DLD1 (cell line): ENCODE data around the gene GPRC5C.

ENCODE experiments used
- in situ Hi-C: cut with HindIII; loops from 2 replicates; pipeline ENCODE4 v1.10.0; 2017; ENCODE audit warnings: low sequenced_read_pairs

GPRC5C gene

DNA sequence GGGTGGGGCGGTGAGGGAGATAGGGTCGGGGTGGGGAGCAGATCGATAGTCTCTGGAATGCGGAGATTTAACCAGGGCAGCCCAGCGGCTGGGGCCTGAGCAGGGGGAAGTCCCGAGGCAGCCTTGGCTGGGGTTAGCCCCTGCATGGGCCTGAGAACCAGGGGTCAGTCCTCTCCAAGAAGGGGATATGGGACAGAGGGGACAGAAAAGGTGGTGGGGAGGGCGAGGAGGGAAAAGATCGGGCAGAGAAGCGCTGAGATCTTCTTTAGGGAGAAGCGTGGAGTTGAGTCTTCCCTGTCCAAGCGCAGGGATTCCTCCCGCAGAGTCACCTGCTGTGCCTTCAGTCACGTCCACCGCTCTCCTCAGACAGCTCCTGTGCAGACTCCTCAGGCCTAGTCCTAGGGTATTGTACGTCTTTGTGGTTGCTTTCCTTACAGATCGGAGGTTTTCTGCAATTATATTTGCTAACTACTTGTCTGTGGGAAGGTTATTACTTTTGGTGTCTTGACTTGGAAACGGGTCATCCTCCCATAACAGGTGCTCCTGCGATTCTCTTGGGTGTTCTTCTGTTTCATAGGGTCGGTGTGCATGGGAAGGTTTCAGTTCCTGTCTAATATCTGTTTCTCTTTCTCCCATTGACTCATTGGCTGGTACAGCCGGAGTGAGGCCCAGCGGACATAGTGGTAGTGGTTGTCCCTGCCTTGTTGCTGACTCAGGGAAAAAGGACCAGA is 35.5 kb downstream of the GPRC5C start:
- in situ Hi-C loops = no loop called here

- in situ Hi-C loops = loop anchor here (10.0 kb wide), 1 partner anchor 123 kb away; the partner anchor contains the start of gene CD300LD
These were observed 39.5 kb downstream of the GPRC5C start for GRCh38 chr17:74471341-74471740.

- in situ Hi-C loops = loop anchor here (10.0 kb wide), 1 partner anchor 122 kb away; the partner anchor contains the start of gene CD300LD
These were observed 41.0 kb downstream of the GPRC5C start for GRCh38 chr17:74472890-74473289.

- in situ Hi-C loops = loop anchor here (10.0 kb wide), 1 partner anchor 122 kb away; the partner anchor contains the start of gene CD300LD
These were observed 41.4 kb downstream of the GPRC5C start for GRCh38 chr17:74473294-74473693.

GRCh38 chr17:74474043-74474792 is 42.3 kb downstream of the GPRC5C start:
- in situ Hi-C loops = loop anchor here (10.0 kb wide), 1 partner anchor 121 kb away; the partner anchor contains the start of gene CD300LD

DNA sequence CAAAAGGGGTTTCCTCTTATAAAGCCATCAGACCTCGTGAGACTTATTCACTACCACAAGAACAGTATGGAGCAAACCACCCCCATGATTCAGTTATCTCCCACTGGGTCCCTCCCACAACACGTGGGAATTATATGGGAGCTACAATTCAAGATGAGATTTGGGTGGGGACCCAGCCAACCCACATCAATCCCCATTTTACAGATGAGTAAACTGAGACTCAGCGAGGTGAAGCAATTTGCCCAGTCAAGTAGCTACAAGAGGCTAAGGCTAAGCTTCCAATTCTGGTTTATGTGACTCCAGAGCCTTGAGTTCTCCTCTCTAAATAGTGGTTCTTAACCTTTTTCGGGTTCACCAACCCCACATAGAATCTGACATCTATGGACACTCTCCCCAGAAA is 43.3 kb downstream of the GPRC5C start:
- in situ Hi-C loops = loop anchor here (10.0 kb wide), 1 partner anchor 120 kb away; the partner anchor contains the start of gene CD300LD

DNA sequence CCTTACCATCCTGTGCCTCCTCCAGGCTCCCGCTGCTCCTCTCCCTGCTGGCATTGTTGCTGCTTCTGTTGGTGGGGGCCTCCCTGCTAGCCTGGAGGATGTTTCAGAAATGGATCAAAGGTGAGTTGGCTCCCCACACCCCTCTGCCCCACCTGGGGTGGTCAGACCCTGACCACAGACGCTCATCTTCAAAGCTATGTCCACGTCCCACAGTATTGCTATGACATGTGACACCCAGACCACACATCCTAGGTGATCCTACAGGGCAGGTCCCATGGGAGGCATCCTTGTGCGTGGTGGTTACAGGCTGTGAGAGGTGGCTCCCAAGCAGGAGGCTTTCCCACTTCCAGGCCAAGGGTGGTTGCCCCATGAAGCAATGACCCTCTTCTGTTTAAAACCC is 45.5 kb downstream of the GPRC5C start:
- in situ Hi-C loops = loop anchor here (10.0 kb wide), 1 partner anchor 117 kb away; the partner anchor contains the start of gene CD300LD

GRCh38 chr17:74478420-74479100 is 46.7 kb downstream of the GPRC5C start:
- in situ Hi-C loops = loop anchor here (10.0 kb wide), 1 partner anchor 116 kb away; the partner anchor contains the start of gene CD300LD

GRCh38 chr17:74480290-74480689 is 48.4 kb downstream of the GPRC5C start:
- in situ Hi-C loops = loop anchor here (10.0 kb wide), 1 partner anchor 175 kb away; no protein-coding TSS in a partner anchor

GRCh38 chr17:74481621-74482020 is 49.7 kb downstream of the GPRC5C start:
- in situ Hi-C loops = loop anchor here (10.0 kb wide), 1 partner anchor 177 kb away; no protein-coding TSS in a partner anchor

GRCh38 chr17:74484066-74484465 is 52.2 kb downstream of the GPRC5C start:
- in situ Hi-C loops = loop anchor here (10.0 kb wide), 1 partner anchor 179 kb away; no protein-coding TSS in a partner anchor

DNA sequence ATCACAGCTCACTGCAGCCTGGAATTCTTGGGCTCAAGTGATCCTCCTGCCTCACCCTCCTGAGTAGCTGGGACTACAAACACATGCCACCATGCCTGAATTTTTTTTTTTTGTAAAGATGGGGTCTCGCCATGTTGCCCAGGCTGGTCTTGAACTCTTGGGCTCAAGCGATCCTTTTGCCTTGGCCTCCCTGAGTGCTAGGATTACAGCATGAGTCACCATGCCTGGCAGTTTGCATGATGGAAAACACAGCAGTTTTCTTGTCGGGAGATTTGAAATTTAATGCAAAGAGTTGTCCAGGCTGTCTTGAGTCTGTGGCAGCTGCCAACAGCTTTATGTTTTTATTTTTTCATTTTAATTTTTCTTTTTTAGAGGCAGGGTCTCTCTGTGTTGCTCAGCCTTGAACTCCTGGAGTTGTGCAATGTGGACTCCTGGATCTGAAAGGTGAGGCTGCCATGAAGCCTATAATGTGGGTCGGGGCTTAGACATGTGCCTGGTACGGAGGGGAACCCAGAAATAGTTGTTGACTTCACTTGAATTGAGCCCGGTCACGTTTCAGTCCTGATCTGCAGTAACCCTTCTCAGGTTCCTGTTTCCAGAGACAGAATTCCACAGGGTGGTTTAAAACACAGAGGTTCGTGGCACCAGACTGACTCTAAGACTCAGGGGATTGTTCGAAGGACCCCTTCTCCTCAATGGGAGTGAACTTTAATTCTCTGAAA is 53.3 kb downstream of the GPRC5C start:
- in situ Hi-C loops = loop anchor here (10.0 kb wide), 1 partner anchor 180 kb away; no protein-coding TSS in a partner anchor

GRCh38 chr17:74485841-74486240 is 54.0 kb downstream of the GPRC5C start:
- in situ Hi-C loops = loop anchor here (10.0 kb wide), 1 partner anchor 181 kb away; no protein-coding TSS in a partner anchor

DNA sequence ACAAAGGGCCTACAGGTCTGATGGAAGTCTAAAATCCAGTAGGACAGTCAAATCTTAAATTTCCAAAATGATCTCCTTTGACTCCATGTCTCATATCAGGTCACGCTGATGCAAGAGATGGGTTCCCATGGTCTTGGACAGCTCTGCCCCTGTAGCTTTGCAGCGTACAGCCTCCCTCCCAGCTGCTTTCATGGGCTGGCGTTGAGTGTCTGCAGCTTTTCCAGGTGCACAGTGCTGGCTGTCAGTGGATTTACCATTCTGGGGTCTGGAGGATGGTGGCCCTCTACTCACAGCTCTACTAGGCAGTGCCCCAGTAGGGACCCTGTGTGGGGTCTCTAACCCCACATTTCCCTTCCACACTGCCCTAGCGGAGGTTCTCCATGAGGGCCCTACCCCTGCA is 56.4 kb downstream of the GPRC5C start:
- in situ Hi-C loops = loop anchor here (10.0 kb wide), 1 partner anchor 183 kb away; no protein-coding TSS in a partner anchor

DNA sequence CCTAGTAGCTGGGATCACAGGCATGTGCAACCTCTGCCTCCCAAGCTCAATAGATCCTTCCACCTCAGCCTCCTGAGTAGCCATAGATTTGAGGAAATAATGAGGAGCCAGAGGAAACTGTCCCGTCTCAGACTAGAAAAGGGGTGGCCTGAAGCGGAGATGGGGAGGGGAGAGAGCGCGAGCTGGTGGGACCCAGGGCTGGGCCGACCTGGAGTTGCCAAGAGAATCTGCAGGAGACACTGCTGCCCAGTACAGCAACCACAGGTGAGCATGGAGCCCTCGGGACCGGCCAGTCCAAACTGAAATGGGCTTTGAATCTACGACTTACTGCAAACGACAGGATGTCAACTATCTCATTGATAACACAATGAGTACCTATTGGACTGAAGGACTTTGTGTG is 58.8 kb downstream of the GPRC5C start:
- in situ Hi-C loops = no loop called here

GRCh38 chr17:74491626-74492025 is 59.7 kb downstream of the GPRC5C start:
- in situ Hi-C loops = no loop called here

- in situ Hi-C loops = no loop called here
These were observed 61.5 kb downstream of the GPRC5C start for GRCh38 chr17:74493331-74493833.
